Gastroesophageal sphincter (tissue), 4 donors: Measurements from ENCODE around the gene PAM. TPM values are rescaled to one million over a fixed set of nuclear protein-coding genes. Genes with fewer than 3 reads are reported as not detected.
A peak's percentile ranks its signal among the peaks of the same experiment; 100 is the strongest.

Source experiments
- ATAC-seq: fragments of 150-250 bp; one replicate; pipeline ENCODE4 v1.9.1; 2016; ENCODE audit warnings: mild to moderate bottlenecking, moderate library complexity
- H3K27ac ChIP-seq, 4 donors: fragments of 200-600 bp; sonication (generic) in 3 of 4; 1 replicate in 3 of 4; 2 replicates in 1 of 4; pipeline ENCODE4 v1.5.1; 2016 to 2019
- H3K27me3 ChIP-seq: fragments of 200-600 bp; sonication (generic); one replicate; pipeline ENCODE4 v1.5.1; 2019
- H3K36me3 ChIP-seq, 2 donors: fragments of 200-600 bp; sonication (generic); one replicate each; pipeline ENCODE4 v1.5.1; 2019; ENCODE audit warnings: control low read depth in 1 of 2
- H3K4me1 ChIP-seq, 3 donors: fragments of 200-600 bp; sonication (generic); 1 replicate in 2 of 3; 2 replicates in 1 of 3; pipeline ENCODE4 v1.5.1; 2016 to 2019; ENCODE audit warnings: control low read depth in 2 of 3
- H3K4me3 ChIP-seq, 2 donors: fragments of 200-600 bp; sonication (generic); one replicate each; pipeline ENCODE4 v1.5.1; 2019; ENCODE audit warnings: mild to moderate bottlenecking in 1 of 2, moderate library complexity in 1 of 2
- H3K9me3 ChIP-seq, 3 donors: fragments of 200-600 bp; sonication (generic); one replicate each; pipeline ENCODE4 v1.5.1; 2017 to 2019; ENCODE audit warnings: control low read depth in 2 of 3
- CTCF ChIP-seq, 4 experiments: fragments of 200-600 bp in 2 of 4; fragments of 450-650 bp in 2 of 4; sonication (generic) in 1 of 4; IDR thresholded peaks; one replicate each; pipeline ENCODE4 v1.5.1; 2017 to 2019; ENCODE audit warnings: antibody characterized with exemption in 4 of 4, mild to moderate bottlenecking in 2 of 4, moderate library complexity in 2 of 4
- EP300 ChIP-seq: sonication (generic); formaldehyde crosslinking; IDR thresholded peaks from one replicate; pipeline ENCODE4 v1.6.1; 2017; ENCODE audit warnings: antibody characterized with exemption, mild to moderate bottlenecking
- POLR2A ChIP-seq, 2 donors: fragments of 450-650 bp; IDR thresholded peaks; one replicate each; pipeline ENCODE4 v1.6.1; 2017; ENCODE audit warnings: antibody characterized with exemption in 2 of 2, mild to moderate bottlenecking in 2 of 2, moderate library complexity in 1 of 2
- POLR2AphosphoS5 ChIP-seq: sonication (generic); formaldehyde crosslinking; IDR thresholded peaks from one replicate; pipeline ENCODE4 v1.6.1; 2017; ENCODE audit warnings: antibody characterized with exemption
- WGBS, 2 donors: methylation state at CpG; one replicate each; pipeline ENCODE4 v1.1.5; 2018; ENCODE audit warnings: low coverage in 1 of 2; 5-methylcytosine and 5-hydroxymethylcytosine counted together
- total RNA-seq, 4 donors: library from RNA; depleted of rRNA; stranded (reverse); fragments of >200 nt; gene quantifications; one replicate each; pipeline ENCODE4 v1.1.0, GENCODE V29; 2016

PAM gene
- total RNA-seq, 4 donors from 2014 or later, result 247 to 404 (median 311) TPM

GRCh38 chr5:102971676-102972293 is 216.7 kb downstream of the PAM start:
- no peaks in the 10 kb centered on the region for H3K9me3 ChIP-seq
- peak; percentile 70 for ATAC-seq
- no peaks in the 10 kb centered on the region for H3K4me1 ChIP-seq
- H3K4me3 ChIP-seq, result no peak overlapping the region
- TF ChIP-seq CTCF (IDR thresholded peaks at IDR 0.05), result peak; percentile 33 to 66 (median 60)
- TF ChIP-seq POLR2A (IDR thresholded peaks at IDR 0.05), result no peak
- no peak overlapping the region for H3K27ac ChIP-seq
- peaks cover 0 to 11% of the 10 kb centered on the region in 2 donors for H3K36me3 ChIP-seq
- 50 to 61% methylated on average over 1 of the region's 1 CpG for WGBS, 2 donors
- no peaks in the 10 kb centered on the region for H3K27me3 ChIP-seq

- Histone ChIP-seq H3K9me3 (no peaks in the 10 kb centered on the region), H3K27ac (no peak overlapping the region), H3K27me3 (no peaks in the 10 kb centered on the region), H3K36me3 (peaks cover 0 to 9% of the 10 kb centered on the region in 2 donors), H3K4me3 (no peak overlapping the region), H3K4me1 (no peaks in the 10 kb centered on the region)
- no peak for TF ChIP-seq POLR2A (IDR thresholded peaks at IDR 0.05)
- TF ChIP-seq CTCF (IDR thresholded peaks at IDR 0.05), result no peak
- TF ChIP-seq POLR2AphosphoS5, result no peak
- no peak for TF ChIP-seq EP300
- ATAC-seq, result no peak
- 90 to 92% methylated on average over 2 to 3 of the region's 3 CpGs for WGBS, 2 donors
These were observed 219.1 kb downstream of the PAM start for GRCh38 chr5:102974177-102974576.

- Histone ChIP-seq H3K4me3 (no peak overlapping the region), H3K27ac (no peak overlapping the region), H3K4me1 (no peaks in the 10 kb centered on the region), H3K27me3 (no peaks in the 10 kb centered on the region), H3K9me3 (no peaks in the 10 kb centered on the region), H3K36me3 (peaks cover 0 to 9% of the 10 kb centered on the region in 2 donors)
- WGBS, 2 donors, result 81 to 88% methylated on average over 4 of the region's 4 CpGs
- TF ChIP-seq EP300, result no peak
- TF ChIP-seq POLR2AphosphoS5, result no peak
- TF ChIP-seq CTCF (IDR thresholded peaks at IDR 0.05), result no peak
- no peak for TF ChIP-seq POLR2A (IDR thresholded peaks at IDR 0.05)
- ATAC-seq, result no peak
These were observed 219.9 kb downstream of the PAM start for GRCh38 chr5:102975045-102975444.

GRCh38 chr5:102975457-102976182 is 220.5 kb downstream of the PAM start:
- Histone ChIP-seq H3K4me1 (no peaks in the 10 kb centered on the region), H3K27me3 (no peaks in the 10 kb centered on the region), H3K27ac (no peak overlapping the region), H3K36me3 (peaks cover 0 to 9% of the 10 kb centered on the region in 2 donors), H3K9me3 (no peaks in the 10 kb centered on the region), H3K4me3 (no peak overlapping the region)
- no peak for TF ChIP-seq POLR2A (IDR thresholded peaks at IDR 0.05)
- TF ChIP-seq CTCF (IDR thresholded peaks at IDR 0.05), result no peak
- no peak for TF ChIP-seq EP300
- no peak for TF ChIP-seq POLR2AphosphoS5
- ATAC-seq, result no peak
- WGBS, 2 donors, result 73 to 88% methylated on average over 3 of the region's 3 CpGs
